Measurements from ENCODE around the gene BZW1. TPM values are rescaled to one million over a fixed set of nuclear protein-coding genes. Genes with fewer than 3 reads are reported as not detected.

The BZW1 gene
- polyA plus RNA-seq, 1 donor (not counting 4 experiments of a cell fraction or from before 2014, with no cell fraction given) = 402 TPM

GRCh38 chr2:200788121-200788718 lies 23.5 kb upstream of the BZW1 start:
- FAIRE-seq (peak; percentile 62), DNase-seq (ENCODE audit: low read depth, low spot score) (no peak)
- H3K27me3 ChIP-seq (ENCODE audit: control insufficient read depth, extremely low read depth, insufficient read depth, low read length) = no peaks in the 10 kb centered on the region
- H3K79me2 ChIP-seq (ENCODE audit: control insufficient read depth, insufficient read depth, low read length) = no peaks in the 10 kb centered on the region
- H4K20me1 ChIP-seq (ENCODE audit: control insufficient read depth, extremely low read depth, insufficient read depth, low read length) = no peaks in the 10 kb centered on the region
- TF ChIP-seq EZH2 (IDR thresholded peaks at IDR 0.05; ENCODE audit: low read length) (no peak), CTCF (optimal IDR thresholded peaks at IDR 0.05 in 1 of 3, IDR thresholded peaks at IDR 0.05 in 1 of 3, conservative IDR thresholded peaks at IDR 0.05 in 1 of 3; ENCODE audit: extremely low read depth in 1 of 3, insufficient read depth in 2 of 3, low read length in 3 of 3) (no peak)
- peak overlapping the region; percentile 76 for H3K9ac ChIP-seq (ENCODE audit: control insufficient read depth, extremely low read depth, insufficient read depth, low read length)
- H3K4me2 ChIP-seq (ENCODE audit: control insufficient read depth, extremely low read depth, insufficient read depth, low read depth, low read length) = peak overlapping the region; percentile 81
- H3K36me3 ChIP-seq (ENCODE audit: control insufficient read depth in 2 of 2, extremely low read depth in 1 of 2, insufficient read depth in 2 of 2, low read length in 2 of 2) = no peaks in the 10 kb centered on the region
- H3K27ac ChIP-seq (ENCODE audit: control insufficient read depth, insufficient read depth, low read length) = peak overlapping the region; percentile 99
- dilution Hi-C loops (cut with MboI; ENCODE audit: extremely low pct_ligation_motif_present, low sequenced_read_pairs) = no loop called here
- H3K9me1 ChIP-seq (ENCODE audit: control insufficient read depth, extremely low read depth, insufficient read depth, low read length) = no peaks in the 10 kb centered on the region
- H2AFZ ChIP-seq (ENCODE audit: control insufficient read depth, low read length) = peak overlapping the region; percentile 85
- peaks cover 29% of the 10 kb centered on the region for H3K4me1 ChIP-seq (ENCODE audit: control insufficient read depth, extremely low read depth, insufficient read depth, low read length)
- H3K9me3 ChIP-seq (ENCODE audit: control insufficient read depth, low read depth, low read length) = no peaks in the 10 kb centered on the region
- peak overlapping the region in 2 of 3 experiments; percentile 15 to 41 for H3K4me3 ChIP-seq (ENCODE audit: control insufficient read depth in 2 of 3, extremely low read depth in 1 of 3, insufficient read depth in 2 of 3, low read depth in 1 of 3, low read length in 3 of 3)

GRCh38 chr2:200790185-200790584 lies 21.5 kb upstream of the BZW1 start:
- no peak overlapping the region for H3K4me2 ChIP-seq (ENCODE audit: control insufficient read depth, extremely low read depth, insufficient read depth, low read depth, low read length)
- no peak overlapping the region for H2AFZ ChIP-seq (ENCODE audit: control insufficient read depth, low read length)
- H3K4me3 ChIP-seq (ENCODE audit: control insufficient read depth in 2 of 3, extremely low read depth in 1 of 3, insufficient read depth in 2 of 3, low read depth in 1 of 3, low read length in 3 of 3) = no peak overlapping the region
- no peaks in the 10 kb centered on the region for H3K9me3 ChIP-seq (ENCODE audit: control insufficient read depth, low read depth, low read length)
- TF ChIP-seq EZH2 (IDR thresholded peaks at IDR 0.05; ENCODE audit: low read length) (no peak), CTCF (optimal IDR thresholded peaks at IDR 0.05 in 1 of 3, IDR thresholded peaks at IDR 0.05 in 1 of 3, conservative IDR thresholded peaks at IDR 0.05 in 1 of 3; ENCODE audit: extremely low read depth in 1 of 3, insufficient read depth in 2 of 3, low read length in 3 of 3) (no peak)
- no peaks in the 10 kb centered on the region for H3K79me2 ChIP-seq (ENCODE audit: control insufficient read depth, insufficient read depth, low read length)
- H3K27ac ChIP-seq (ENCODE audit: control insufficient read depth, insufficient read depth, low read length) = no peak overlapping the region
- H3K9ac ChIP-seq (ENCODE audit: control insufficient read depth, extremely low read depth, insufficient read depth, low read length) = no peak overlapping the region
- no peaks in the 10 kb centered on the region for H3K36me3 ChIP-seq (ENCODE audit: control insufficient read depth in 2 of 2, extremely low read depth in 1 of 2, insufficient read depth in 2 of 2, low read length in 2 of 2)
- FAIRE-seq (no peak), DNase-seq (ENCODE audit: low read depth, low spot score) (no peak)
- dilution Hi-C loops (cut with MboI; ENCODE audit: extremely low pct_ligation_motif_present, low sequenced_read_pairs) = no loop called here
- H3K4me1 ChIP-seq (ENCODE audit: control insufficient read depth, extremely low read depth, insufficient read depth, low read length) = peaks cover 29% of the 10 kb centered on the region
- no peaks in the 10 kb centered on the region for H3K27me3 ChIP-seq (ENCODE audit: control insufficient read depth, extremely low read depth, insufficient read depth, low read length)
- no peaks in the 10 kb centered on the region for H3K9me1 ChIP-seq (ENCODE audit: control insufficient read depth, extremely low read depth, insufficient read depth, low read length)
- no peaks in the 10 kb centered on the region for H4K20me1 ChIP-seq (ENCODE audit: control insufficient read depth, extremely low read depth, insufficient read depth, low read length)
